Fibroblast of skin of left quadriceps (primary cell): Measurements from ENCODE around the gene EBLN2.

Experiments used
- DNase-seq, 2 experiments: peaks; one replicate each; pipeline ENCODE4 v3.0.0-alpha.2; 2013; ENCODE audit warnings: low read depth in 2 of 2

The EBLN2 gene

GRCh38 chr3:73061416-73061815, at the start of gene EBLN2:
Gene EBLN2, plus strand, starts transcription at chr3:73061659. Its CDS starts 423 bp downstream, at chr3:73062082.
- no peak for DNase-seq

- DNase-seq, result no peak
Observed at GRCh38 chr3:73018298-73018697, 43.2 kb upstream of the EBLN2 start.

- no peak for DNase-seq
Observed at GRCh38 chr3:73018790-73019441, 42.5 kb upstream of the EBLN2 start.

GRCh38 chr3:73021301-73021835, 40.1 kb upstream of the EBLN2 start:
- DNase-seq, result no peak

- no peak for DNase-seq
Observed at GRCh38 chr3:73024836-73025235, 36.6 kb upstream of the EBLN2 start.

- DNase-seq, result no peak
Observed at GRCh38 chr3:73026111-73026759, 35.2 kb upstream of the EBLN2 start.

- no peak for DNase-seq
Observed at GRCh38 chr3:73026760-73027113, 34.7 kb upstream of the EBLN2 start.

- DNase-seq, result no peak
Observed at GRCh38 chr3:73028803-73029202, 32.7 kb upstream of the EBLN2 start.

GRCh38 chr3:73029321-73029796, 32.1 kb upstream of the EBLN2 start:
- DNase-seq, result peak; percentile 67 to 70

GRCh38 chr3:73030073-73030597, 31.3 kb upstream of the EBLN2 start:
- DNase-seq, result no peak

GRCh38 chr3:73031573-73032103, 29.8 kb upstream of the EBLN2 start:
- DNase-seq, result no peak

GRCh38 chr3:73036694-73037591, 24.5 kb upstream of the EBLN2 start:
- DNase-seq, result peak; percentile 10 to 12

- DNase-seq, result no peak
Observed at GRCh38 chr3:73041537-73041936, 19.9 kb upstream of the EBLN2 start.

GRCh38 chr3:73043414-73043813, 18.0 kb upstream of the EBLN2 start:
- no peak for DNase-seq

- DNase-seq, result no peak
Observed at GRCh38 chr3:73045391-73045790, 16.1 kb upstream of the EBLN2 start.

GRCh38 chr3:73046195-73046594, 15.3 kb upstream of the EBLN2 start:
- DNase-seq, result no peak

GRCh38 chr3:73049319-73049718, 12.1 kb upstream of the EBLN2 start:
- DNase-seq, result no peak

GRCh38 chr3:73052857-73053256, 8.6 kb upstream of the EBLN2 start:
- no peak for DNase-seq

GRCh38 chr3:73055583-73055982, 5.9 kb upstream of the EBLN2 start:
- DNase-seq, result no peak

GRCh38 chr3:73056014-73056844, 5.2 kb upstream of the EBLN2 start:
- DNase-seq, result peak in 1 of 2 experiments; percentile 9

GRCh38 chr3:73056845-73057150, 4.7 kb upstream of the EBLN2 start:
- DNase-seq, result no peak
